SU-DHL-6 (cell line): ENCODE measurements around the gene DUS1L.

Experiments
- CTCF ChIP-seq: fragments of 200-600 bp; sonication (generic); IDR thresholded peaks from one replicate; pipeline ENCODE4 v1.5.1; 2017; ENCODE audit warnings: antibody characterized with exemption, mild to moderate bottlenecking, low read length, moderate library complexity; ENCODE audit not compliant: insufficient read depth, poor library complexity, severe bottlenecking
- EZH2phosphoT487 ChIP-seq: fragments of 200-600 bp; sonication (generic), shearing (Covaris generic); conservative IDR thresholded peaks from 2 replicates; pipeline ENCODE4 v1.6.1; 2018; ENCODE audit warnings: mild to moderate bottlenecking, antibody characterized with exemption, low read length, moderate library complexity, mixed read lengths

- no peak for TF ChIP-seq CTCF
- TF ChIP-seq EZH2phosphoT487, result no peak
Observed at GRCh38 chr17:82090549-82091263, 25.1 kb upstream of the DUS1L start.
